Measurements from ENCODE around the gene STAT3. TPM values are rescaled to one million over a fixed set of nuclear protein-coding genes. Genes with fewer than 3 reads are reported as not detected.

The STAT3 gene
- total and polyA plus RNA-seq, 2 of the 13 experiments (the other 11 are each of a cell fraction or from before 2014, with no cell fraction given), result 61.8 to 62.4 TPM

- 0 out of 2 replicates have a peak, but pooled peaks have one; percentile 12 for TF ChIP-seq ZBTB4 (CRISPR knock-in tag; IDR thresholded peaks at IDR 0.05; ENCODE audit: borderline replicate concordance)
- TF ChIP-seq GLI4 (CRISPR knock-in tag; IDR thresholded peaks at IDR 0.05; ENCODE audit: borderline replicate concordance), result 0 out of 2 replicates have a peak, but pooled peaks have one; percentile 24
- TF ChIP-seq ZNF749 (CRISPR knock-in tag; IDR thresholded peaks at IDR 0.05; ENCODE audit: borderline replicate concordance), result peak; percentile 24; the same call in 1 of the 2 replicates
- 0 out of 2 replicates have a peak, but pooled peaks have one; percentile 34 for TF ChIP-seq THAP7 (CRISPR knock-in tag; IDR thresholded peaks at IDR 0.05)
- no peak for TF ChIP-seq ZIK1 (CRISPR knock-in tag; IDR thresholded peaks at IDR 0.05; ENCODE audit: borderline replicate concordance, low read depth)
- no peak for TF ChIP-seq PHF8 (CRISPR knock-in tag; IDR thresholded peaks at IDR 0.05)
- no peak for TF ChIP-seq CSRNP2 (CRISPR knock-in tag; conservative IDR thresholded peaks at IDR 0.05; ENCODE audit: low read depth)
- TF ChIP-seq HNRNPK (IDR thresholded peaks at IDR 0.05; ENCODE audit: low read depth, low read length, poor library complexity, severe bottlenecking), result peak; percentile 23
- TF ChIP-seq POGZ (CRISPR knock-in tag; IDR thresholded peaks at IDR 0.05), result 0 out of 2 replicates have a peak, but pooled peaks have one; percentile 14
- no peak for TF ChIP-seq REST (IDR thresholded peaks at IDR 0.05; ENCODE audit: borderline replicate concordance in 1 of 2, low read depth in 1 of 2, low read length in 2 of 2)
- no peak for TF ChIP-seq TRAFD1 (CRISPR knock-in tag; IDR thresholded peaks at IDR 0.05; ENCODE audit: borderline replicate concordance)
- no peak; the same call in 1 of the 2 replicates for TF ChIP-seq ZNF362 (CRISPR knock-in tag; IDR thresholded peaks at IDR 0.05; ENCODE audit: borderline replicate concordance)
- TF ChIP-seq THAP11 (CRISPR knock-in tag; IDR thresholded peaks at IDR 0.05), result no peak; the same call in 1 of the 2 replicates
These were observed 34.2 kb upstream of the STAT3 start (continued) for GRCh38 chr17:42422412-42422957.
